ENCODE results near the gene KANK2. TPM values are rescaled to one million over a fixed set of nuclear protein-coding genes. Genes with fewer than 3 reads are reported as not detected.

The KANK2 gene
- total RNA-seq, 6 donors from 2014 or later, result 144 to 295 (median 240) TPM

- Histone ChIP-seq H3K9me3 (peaks cover 0 to 4% (median 0%) of the 10 kb centered on the region in 4 donors), H3K27ac (peak within 1 kb of the TSS; percentile 10 to 76 (median 64)), H3K4me1 (peaks cover 30 to 56% (median 45%) of the 10 kb centered on the region in 4 donors), H3K36me3 (no peaks in the 10 kb centered on the region), H3K4me3 (peak within 1 kb of the TSS; percentile 5 to 68 (median 56)), H3K27me3 (no peaks in the 10 kb centered on the region)
- ATAC-seq (ENCODE audit: low FRiP score in 2 of 2) (peak; percentile 96 to 98), DNase-seq (peak; percentile 89 to 97)
- no peak for TF ChIP-seq EP300 (IDR thresholded peaks at IDR 0.05)
- peak in 1 of 4 donors; percentile 60 for TF ChIP-seq POLR2A (IDR thresholded peaks at IDR 0.05)
- TF ChIP-seq POLR2AphosphoS5 (IDR thresholded peaks at IDR 0.05), result peak; percentile 45 to 48
- TF ChIP-seq, protein P1, sequence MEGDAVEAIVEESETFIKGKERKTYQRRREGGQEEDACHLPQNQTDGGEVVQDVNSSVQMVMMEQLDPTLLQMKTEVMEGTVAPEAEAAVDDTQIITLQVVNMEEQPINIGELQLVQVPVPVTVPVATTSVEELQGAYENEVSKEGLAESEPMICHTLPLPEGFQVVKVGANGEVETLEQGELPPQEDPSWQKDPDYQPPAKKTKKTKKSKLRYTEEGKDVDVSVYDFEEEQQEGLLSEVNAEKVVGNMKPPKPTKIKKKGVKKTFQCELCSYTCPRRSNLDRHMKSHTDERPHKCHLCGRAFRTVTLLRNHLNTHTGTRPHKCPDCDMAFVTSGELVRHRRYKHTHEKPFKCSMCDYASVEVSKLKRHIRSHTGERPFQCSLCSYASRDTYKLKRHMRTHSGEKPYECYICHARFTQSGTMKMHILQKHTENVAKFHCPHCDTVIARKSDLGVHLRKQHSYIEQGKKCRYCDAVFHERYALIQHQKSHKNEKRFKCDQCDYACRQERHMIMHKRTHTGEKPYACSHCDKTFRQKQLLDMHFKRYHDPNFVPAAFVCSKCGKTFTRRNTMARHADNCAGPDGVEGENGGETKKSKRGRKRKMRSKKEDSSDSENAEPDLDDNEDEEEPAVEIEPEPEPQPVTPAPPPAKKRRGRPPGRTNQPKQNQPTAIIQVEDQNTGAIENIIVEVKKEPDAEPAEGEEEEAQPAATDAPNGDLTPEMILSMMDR (IDR thresholded peaks at IDR 0.05), result no peak
- 2 to 5% methylated on average over 6 to 49 of the region's 50 CpGs for WGBS, 2 donors
Measured at GRCh38 chr19:11155373-11156120, 41.8 kb downstream of the KANK2 start, which contains the start of gene SPC24. TSS of gene SPC24 (minus strand) at chr19:11155782. CDS start at chr19:11155776, 6 bp downstream.

DNA sequence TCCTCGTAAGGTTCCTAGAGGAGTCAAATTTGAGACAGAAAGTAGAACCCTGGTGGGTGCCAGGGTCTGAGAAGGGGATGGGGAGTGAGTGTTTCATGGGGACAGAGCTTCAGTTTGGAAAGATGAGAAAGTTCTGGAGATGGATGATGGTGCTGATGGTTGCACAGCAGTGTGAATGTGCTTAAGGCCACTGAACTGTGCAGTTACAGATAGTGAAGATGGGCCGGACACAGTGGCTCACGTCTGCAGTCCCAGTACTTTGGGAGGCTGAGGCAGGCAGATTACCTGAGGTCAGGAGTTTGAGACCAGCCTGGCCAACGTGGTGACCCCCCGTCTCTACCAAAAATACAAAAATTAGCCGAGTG is 42.7 kb downstream of the KANK2 start:
- DNase-seq, result no peak
- Histone ChIP-seq H3K4me3 (peak overlapping the region in 2 of 4 donors; percentile 51 to 60), H3K4me1 (peaks cover 29 to 55% (median 44%) of the 10 kb centered on the region in 4 donors), H3K27ac (no peak overlapping the region), H3K36me3 (no peaks in the 10 kb centered on the region), H3K9me3 (no peaks in the 10 kb centered on the region), H3K27me3 (no peaks in the 10 kb centered on the region)
- no peak for ATAC-seq (ENCODE audit: low FRiP score in 2 of 2)
- 40 to 56% methylated on average over 2 to 6 of the region's 6 CpGs for WGBS, 2 donors
- TF ChIP-seq POLR2AphosphoS5 (IDR thresholded peaks at IDR 0.05) (no peak), EP300 (IDR thresholded peaks at IDR 0.05) (no peak), POLR2A (IDR thresholded peaks at IDR 0.05) (no peak)
- TF ChIP-seq, protein P1 (IDR thresholded peaks at IDR 0.05), result no peak

- Histone ChIP-seq H3K4me1 (peaks cover 17 to 35% (median 29%) of the 10 kb centered on the region in 4 donors), H3K9me3 (no peaks in the 10 kb centered on the region), H3K4me3 (no peak overlapping the region), H3K27me3 (no peaks in the 10 kb centered on the region), H3K27ac (peak overlapping the region; percentile 35 to 64 (median 46)), H3K36me3 (no peaks in the 10 kb centered on the region)
- ATAC-seq (ENCODE audit: low FRiP score in 2 of 2) (peak in 1 of 2 donors; percentile 59), DNase-seq (peak in 1 of 2 donors; percentile 75)
- TF ChIP-seq POLR2AphosphoS5 (IDR thresholded peaks at IDR 0.05) (peak; percentile 23 to 48), POLR2A (IDR thresholded peaks at IDR 0.05) (no peak)
- TF ChIP-seq, protein P1 (IDR thresholded peaks at IDR 0.05), result no peak
- WGBS, 2 donors, result 66% methylated on average over 9 to 11 of the region's 11 CpGs
Measured at GRCh38 chr19:11152318-11153062, 44.9 kb downstream of the KANK2 start.

DNA sequence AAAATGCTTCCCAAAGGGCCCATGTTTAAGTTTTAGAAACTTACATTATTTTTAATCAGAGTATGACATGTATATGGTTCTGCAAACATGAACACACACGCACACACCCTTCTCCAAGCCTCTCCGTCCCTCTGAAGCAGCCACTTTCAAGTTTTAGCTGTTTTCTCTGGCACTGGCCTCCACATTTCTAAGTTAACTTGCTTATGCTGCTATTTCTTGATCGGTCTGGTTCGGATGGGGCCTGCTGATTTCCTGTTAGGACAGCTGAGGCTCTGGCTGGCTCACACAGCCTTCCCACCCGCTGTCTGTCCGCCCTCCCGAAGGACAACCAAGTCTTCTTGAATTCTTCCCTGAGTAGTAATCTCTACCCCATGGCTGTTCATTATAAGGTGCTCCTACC is 46.2 kb downstream of the KANK2 start:
- Histone ChIP-seq H3K27me3 (no peaks in the 10 kb centered on the region), H3K4me1 (peaks cover 13 to 29% (median 23%) of the 10 kb centered on the region in 4 donors), H3K4me3 (no peak overlapping the region), H3K27ac (peak overlapping the region in 3 of 4 donors; percentile 8 to 67 (median 64)), H3K36me3 (no peaks in the 10 kb centered on the region), H3K9me3 (no peaks in the 10 kb centered on the region)
- ATAC-seq (ENCODE audit: low FRiP score in 2 of 2), result peak in 1 of 2 donors; percentile 19
- WGBS, 2 donors, result 52 to 70% methylated on average over 7 of the region's 7 CpGs
- TF ChIP-seq, protein P1 (IDR thresholded peaks at IDR 0.05), result no peak
- TF ChIP-seq POLR2A (IDR thresholded peaks at IDR 0.05) (no peak), EP300 (IDR thresholded peaks at IDR 0.05) (no peak), POLR2AphosphoS5 (IDR thresholded peaks at IDR 0.05) (no peak)
- DNase-seq, result no peak

Measured in upper lobe of left lung (tissue), 6 donors.